Neuronal stem cell (in vitro differentiated cells): ENCODE measurements around the gene SERPINB6.
"Not testable (repeated sequence)": the region's sequence is repeated elsewhere in the genome, so short reads cannot be mapped to it uniquely, and the experiment has no call there.

Experiments used
- DNase-seq: peaks from one replicate; pipeline ENCODE4 v3.0.0-alpha.2; 2013; ENCODE audit warnings: low spot score
- H2AFZ ChIP-seq: one replicate; pipeline ENCODE4 v1.6.1; 2013; ENCODE audit warnings: mild to moderate bottlenecking, low read length, inconsistent platforms
- H2AK5ac ChIP-seq: 2 replicates; pipeline ENCODE4 v1.6.1; 2013; ENCODE audit warnings: low read depth, mild to moderate bottlenecking, inconsistent platforms, low read length, moderate library complexity, mixed read lengths
- H2BK120ac ChIP-seq: 2 replicates; pipeline ENCODE4 v1.6.1; 2013; ENCODE audit warnings: low read depth, mild to moderate bottlenecking, inconsistent platforms, low read length, moderate library complexity, mixed read lengths
- H2BK12ac ChIP-seq: one replicate; pipeline ENCODE4 v1.6.1; 2013; ENCODE audit warnings: low read length, inconsistent platforms
- H2BK15ac ChIP-seq: 2 replicates; pipeline ENCODE4 v1.6.1; 2013; ENCODE audit warnings: mild to moderate bottlenecking, low read length, inconsistent platforms, mixed read lengths
- H2BK5ac ChIP-seq: one replicate; pipeline ENCODE4 v1.6.1; 2013; ENCODE audit warnings: inconsistent platforms, mild to moderate bottlenecking, low read length, moderate library complexity
- H3K14ac ChIP-seq: one replicate; pipeline ENCODE4 v1.6.1; 2013; ENCODE audit warnings: low read length, inconsistent platforms
- H3K18ac ChIP-seq: 2 replicates; pipeline ENCODE4 v1.6.1; 2013; ENCODE audit warnings: low read length, inconsistent platforms
- H3K23ac ChIP-seq: 2 replicates; pipeline ENCODE4 v1.6.1; 2013; ENCODE audit warnings: low read depth, mild to moderate bottlenecking, mixed read lengths, low read length, inconsistent platforms; ENCODE audit not compliant: poor library complexity
- H3K27ac ChIP-seq: replicated peaks from 3 replicates; pipeline ENCODE4 v1.5.1; 2013; ENCODE audit warnings: low read length, inconsistent platforms
- H3K27me3 ChIP-seq, 3 experiments: 2 replicates each; pipeline ENCODE4 v1.6.1; 2013; ENCODE audit warnings: low read length in 3 of 3, mild to moderate bottlenecking in 2 of 3, inconsistent platforms in 1 of 3, low read depth in 1 of 3, mixed read lengths in 1 of 3, moderate library complexity in 1 of 3; ENCODE audit not compliant: control insufficient read depth in 3 of 3, insufficient read depth in 3 of 3
- H3K36me3 ChIP-seq, 2 donors: replicated peaks in 1 of 2; 2 replicates each; pipeline ENCODE4 v1.6.1; 2013; ENCODE audit warnings: low read length in 2 of 2; ENCODE audit not compliant: control insufficient read depth in 2 of 2, insufficient read depth in 2 of 2
- H3K4ac ChIP-seq: 2 replicates; pipeline ENCODE4 v1.6.1; 2013; ENCODE audit warnings: inconsistent platforms, mild to moderate bottlenecking, low read length, moderate library complexity
- H3K4me1 ChIP-seq, 2 donors: 1 replicate in 1 of 2; 2 replicates in 1 of 2; pipeline ENCODE4 v1.6.1; 2013; ENCODE audit warnings: low read length in 2 of 2, low read depth in 1 of 2; ENCODE audit not compliant: control insufficient read depth in 2 of 2, insufficient read depth in 1 of 2
- H3K4me2 ChIP-seq: one replicate; pipeline ENCODE4 v1.6.1; 2013; ENCODE audit warnings: mild to moderate bottlenecking, low read length, inconsistent platforms; ENCODE audit not compliant: insufficient read depth, poor library complexity, severe bottlenecking
- H3K4me3 ChIP-seq, 2 donors: 2 replicates each; pipeline ENCODE4 v1.5.1; 2013; ENCODE audit warnings: low read length in 2 of 2, mild to moderate bottlenecking in 2 of 2, inconsistent platforms in 1 of 2, moderate library complexity in 1 of 2
- H3K79me1 ChIP-seq: one replicate; pipeline ENCODE4 v1.6.1; 2013; ENCODE audit warnings: low read depth, mild to moderate bottlenecking, inconsistent platforms, low read length, moderate library complexity
- H3K9ac ChIP-seq: one replicate; pipeline ENCODE4 v1.6.1; 2013; ENCODE audit warnings: mild to moderate bottlenecking, low read depth, low read length, inconsistent platforms; ENCODE audit not compliant: poor library complexity
- H3K9me3 ChIP-seq, 2 donors: replicated peaks in 1 of 2; 2 replicates each; pipeline versions ENCODE3 to v1.6.1; 2013; ENCODE audit warnings: low read length in 2 of 2, mild to moderate bottlenecking in 2 of 2, inconsistent platforms in 1 of 2, low read depth in 1 of 2, mixed read lengths in 1 of 2, moderate library complexity in 1 of 2; ENCODE audit not compliant: control insufficient read depth in 2 of 2, insufficient read depth in 1 of 2
- H4K8ac ChIP-seq: one replicate; pipeline ENCODE4 v1.6.1; 2013; ENCODE audit warnings: low read depth, mild to moderate bottlenecking, inconsistent platforms, low read length, moderate library complexity
- H4K91ac ChIP-seq: one replicate; pipeline ENCODE4 v1.6.1; 2013; ENCODE audit warnings: low read length, low read depth, mild to moderate bottlenecking, inconsistent platforms; ENCODE audit not compliant: poor library complexity
- WGBS, 2 donors: extraction: QIAGEN DNeasy Blood & Tissue Kit; methylation state at CpG; one replicate each; pipeline ENCODE4 v1.1.7; 2013; ENCODE audit warnings: missing lambda C conversion rate in 2 of 2, mixed read lengths in 1 of 2; ENCODE audit not compliant: insufficient read length in 2 of 2, insufficient replicate concordance in 1 of 2; ENCODE audit errors: extremely low coverage in 2 of 2; 5-methylcytosine and 5-hydroxymethylcytosine counted together

The SERPINB6 gene

GRCh38 chr6:2925842-2926747, 45.3 kb downstream of the SERPINB6 start:
- no CpG with 5 or more reads among the region's 13 CpGs for WGBS, 2 donors
- H3K4me3 ChIP-seq, H4K8ac ChIP-seq: not testable (repeated sequence)

GRCh38 chr6:2921520-2922115, 49.7 kb downstream of the SERPINB6 start:
- no peak for DNase-seq
- no peak overlapping the region for H2BK15ac ChIP-seq
- H2BK12ac ChIP-seq, result no peak overlapping the region

More at GRCh38 chr6:2925842-2926747, 45.3 kb downstream of the SERPINB6 start:
- not testable (repeated sequence) for H2BK15ac ChIP-seq, H2BK5ac ChIP-seq, H3K14ac ChIP-seq, H3K4ac ChIP-seq, H3K18ac ChIP-seq, H3K36me3 ChIP-seq, H3K9me3 ChIP-seq, H2AK5ac ChIP-seq, DNase-seq, H3K4me1 ChIP-seq, H2BK120ac ChIP-seq, H3K27ac ChIP-seq, H3K79me1 ChIP-seq, H4K91ac ChIP-seq, H3K27me3 ChIP-seq, H3K23ac ChIP-seq, H2BK12ac ChIP-seq, H3K9ac ChIP-seq, H3K4me2 ChIP-seq
- peak overlapping the region; percentile 72 for H2AFZ ChIP-seq

GRCh38 chr6:2920671-2921112, 50.7 kb downstream of the SERPINB6 start:
- no peak for DNase-seq
- Histone ChIP-seq H3K23ac (peak overlapping the region; percentile 29), H3K9me3 (no peaks in the 10 kb centered on the region), H3K4me2 (no peak overlapping the region), H3K4me1 (peaks cover 3 to 5% of the 10 kb centered on the region in 2 donors), H3K36me3 (no peaks in the 10 kb centered on the region), H2BK120ac (no peak overlapping the region), H2BK12ac (peak overlapping the region; percentile 12), H3K27ac (no peak overlapping the region), H3K4me3 (no peak overlapping the region), H3K18ac (peak overlapping the region; percentile 68), H4K91ac (no peak overlapping the region), H2AFZ (no peak overlapping the region), H2BK15ac (no peak overlapping the region), H2AK5ac (peak overlapping the region; percentile 51), H3K4ac (no peak overlapping the region), H3K27me3 (peaks cover 0 to 3% (median 0%) of the 10 kb centered on the region in 3 experiments), H3K14ac (no peak overlapping the region), H2BK5ac (no peak overlapping the region), H3K79me1 (no peaks in the 10 kb centered on the region), H4K8ac (no peak overlapping the region), H3K9ac (no peak overlapping the region)
- no CpG with 5 or more reads among the region's 14 CpGs for WGBS, 2 donors

More at GRCh38 chr6:2921520-2922115, 49.7 kb downstream of the SERPINB6 start:
- H3K79me1 ChIP-seq, result no peaks in the 10 kb centered on the region
- H3K27me3 ChIP-seq, result peaks cover 0 to 3% (median 0%) of the 10 kb centered on the region in 3 experiments
- no peak overlapping the region for H4K91ac ChIP-seq
- H3K4me3 ChIP-seq, result no peak overlapping the region
- no peak overlapping the region for H2BK5ac ChIP-seq
- H3K27ac ChIP-seq, result no peak overlapping the region
- H3K36me3 ChIP-seq, result no peaks in the 10 kb centered on the region
- H3K18ac ChIP-seq, result no peak overlapping the region
- no peak overlapping the region for H3K9ac ChIP-seq
- H3K4me2 ChIP-seq, result no peak overlapping the region
- no peak overlapping the region for H2AK5ac ChIP-seq
- H3K4ac ChIP-seq, result no peak overlapping the region
- no peak overlapping the region for H2BK120ac ChIP-seq
- H3K23ac ChIP-seq, result no peak overlapping the region
- no peak overlapping the region for H2AFZ ChIP-seq
- no CpG with 5 or more reads among the region's 4 CpGs for WGBS, 2 donors
- no peaks in the 10 kb centered on the region for H3K9me3 ChIP-seq
- H3K14ac ChIP-seq, result no peak overlapping the region
- no peak overlapping the region for H4K8ac ChIP-seq
- H3K4me1 ChIP-seq, result peaks cover 3 to 6% of the 10 kb centered on the region in 2 donors

- H2AK5ac ChIP-seq, result no peak overlapping the region
- H3K27me3 ChIP-seq, result peaks cover 0 to 5% (median 0%) of the 10 kb centered on the region in 3 experiments
- no peak overlapping the region for H3K4me2 ChIP-seq
- no peak overlapping the region for H2AFZ ChIP-seq
- no peak overlapping the region for H2BK120ac ChIP-seq
- H4K91ac ChIP-seq, result no peak overlapping the region
- no peaks in the 10 kb centered on the region for H3K9me3 ChIP-seq
- no peak overlapping the region for H2BK12ac ChIP-seq
- no peak overlapping the region for H4K8ac ChIP-seq
- peaks cover 3 to 4% of the 10 kb centered on the region in 2 donors for H3K4me1 ChIP-seq
- H3K14ac ChIP-seq, result no peak overlapping the region
- H2BK5ac ChIP-seq, result no peak overlapping the region
- no peak overlapping the region for H3K18ac ChIP-seq
- H3K9ac ChIP-seq, result no peak overlapping the region
- no peaks in the 10 kb centered on the region for H3K36me3 ChIP-seq
- H3K4ac ChIP-seq, result no peak overlapping the region
- H2BK15ac ChIP-seq, result no peak overlapping the region
- H3K23ac ChIP-seq, result no peak overlapping the region
- no peak overlapping the region for H3K27ac ChIP-seq
- no peak for DNase-seq
- no CpG with 5 or more reads among the region's 6 CpGs for WGBS, 2 donors
- H3K4me3 ChIP-seq, result no peak overlapping the region
- no peaks in the 10 kb centered on the region for H3K79me1 ChIP-seq
Observed at GRCh38 chr6:2919886-2920285, 51.5 kb downstream of the SERPINB6 start.
